K562 (cell line): Measurements from ENCODE around the gene CIAO3. TPM values are rescaled to one million over a fixed set of nuclear protein-coding genes. Genes with fewer than 3 reads are reported as not detected.
A peak's percentile ranks its signal among the peaks of the same experiment; 100 is the strongest.

Experiments used
- CTBP1 ChIP-seq: fragments of 450-650 bp; IDR thresholded peaks from 2 replicates; pipeline ENCODE4 v1.6.1; 2016; ENCODE audit warnings: borderline replicate concordance
- E2F5 ChIP-seq: sonication (generic); formaldehyde crosslinking; IDR thresholded peaks from 2 replicates; pipeline ENCODE4 v1.8.0; 2022; ENCODE audit warnings: mild to moderate bottlenecking, missing genetic modification reagents
- ETV5 ChIP-seq: sonication (generic); formaldehyde crosslinking; IDR thresholded peaks from 2 replicates; pipeline ENCODE4 v1.4.0; 2020; ENCODE audit warnings: low read depth, mild to moderate bottlenecking, missing genetic modification reagents
- GABPB1 ChIP-seq: sonication (generic); formaldehyde crosslinking; IDR thresholded peaks from 2 replicates; pipeline ENCODE4 v1.8.0; 2022; ENCODE audit warnings: mild to moderate bottlenecking, missing genetic modification reagents
- MXD1 ChIP-seq: fragments of 250-450 bp; sonication (Bioruptor Pico); IDR thresholded peaks from 2 replicates; pipeline ENCODE4 v1.8.0; 2021; ENCODE audit warnings: borderline replicate concordance, mild to moderate bottlenecking, moderate library complexity; ENCODE audit not compliant: poor library complexity, severe bottlenecking
- POLR2G ChIP-seq: fragments of 200-400 bp; formaldehyde crosslinking; IDR thresholded peaks from 2 replicates; pipeline ENCODE4 v1.6.1; 2017; ENCODE audit warnings: low read depth, mild to moderate bottlenecking, antibody characterized with exemption, low read length, moderate library complexity
- RERE ChIP-seq: sonication (generic); formaldehyde crosslinking; IDR thresholded peaks from 2 replicates; pipeline ENCODE4 v1.8.0; 2023; ENCODE audit warnings: missing genetic modification reagents, mild to moderate bottlenecking, borderline replicate concordance
- RFX7 ChIP-seq: fragments of 250-450 bp; sonication (Bioruptor Pico); IDR thresholded peaks from 2 replicates; pipeline ENCODE4 v1.5.1; 2021; ENCODE audit warnings: mild to moderate bottlenecking
- SIX5 ChIP-seq, 2 experiments: IDR thresholded peaks; 2 replicates each; pipeline ENCODE4 v1.6.1; 2011; ENCODE audit warnings: low read length in 2 of 2, borderline replicate concordance in 1 of 2, low read depth in 1 of 2, mild to moderate bottlenecking in 1 of 2, moderate library complexity in 1 of 2; ENCODE audit not compliant: insufficient read depth in 1 of 2
- ZNF282 ChIP-seq: sonication (generic); formaldehyde crosslinking; IDR thresholded peaks from 2 replicates; pipeline ENCODE4 v1.8.1; 2023; ENCODE audit warnings: missing genetic modification reagents
- ZNF696 ChIP-seq: fragments of 250-450 bp; sonication (Bioruptor Pico); conservative IDR thresholded peaks from 2 replicates; pipeline ENCODE4 v1.4.0; 2020; ENCODE audit warnings: mild to moderate bottlenecking, moderate library complexity
- polyA plus RNA-seq, 8 experiments: library from polyadenylated mRNA; depleted of rRNA in 4 of 8; stranded (reverse) in 5 of 8; unstranded in 3 of 8; fragments of >200 nt; fragmentation: Nextera tagmentation in 2 of 8; fragmentation: Illumina TruSeq in 1 of 8; extraction: Ambion mirVana in 2 of 8; extraction: Trizol in 1 of 8; gene quantifications; 2 replicates each; pipeline versions ENCODE4 v1.2.1 to v1.2.3, GENCODE V29; 2011 to 2014; ENCODE audit warnings: inconsistent platforms in 1 of 8, missing spikeins in 1 of 8
- total RNA-seq, 7 experiments: library from RNA; depleted of rRNA in 6 of 7; stranded (reverse); fragments of >200 nt in 6 of 7; fragmentation: Illumina TruSeq in 2 of 7; extraction: Trizol in 2 of 7; gene quantifications; 2 replicates each; pipeline versions ENCODE4 v1.2.1 to v1.2.3, GENCODE V29; 2011 to 2021; ENCODE audit warnings: low replicate concordance in 1 of 7
- TF ChIP-seq, protein P1 (sequence below), 3 experiments: fragments of 200-800 bp in 1 of 3; fragments of 250-450 bp in 1 of 3; fragments of 450-650 bp in 1 of 3; sonication (Bioruptor Pico) in 1 of 3; sonication (Bioruptor generic) in 1 of 3; formaldehyde crosslinking in 1 of 3; IDR thresholded peaks; 2 replicates each; pipeline versions ENCODE4 v1.6.1 to v1.8.0; 2016 to 2022; ENCODE audit warnings: mild to moderate bottlenecking in 2 of 3, missing genetic modification characterization in 2 of 3, missing compliant biosample characterization in 1 of 3, moderate library complexity in 1 of 3
- TF ChIP-seq, protein P2 (sequence below): fragments of 450-650 bp; formaldehyde crosslinking; IDR thresholded peaks from 2 replicates; pipeline ENCODE4 v1.4.0; 2022; ENCODE audit warnings: missing genetic modification characterization

The CIAO3 gene
- total and polyA plus RNA-seq, 9 of the 15 experiments (the other 6 are each of a cell fraction or from before 2014, with no cell fraction given), result 2.2 to 35.6 (median 18.7) TPM

DNA sequence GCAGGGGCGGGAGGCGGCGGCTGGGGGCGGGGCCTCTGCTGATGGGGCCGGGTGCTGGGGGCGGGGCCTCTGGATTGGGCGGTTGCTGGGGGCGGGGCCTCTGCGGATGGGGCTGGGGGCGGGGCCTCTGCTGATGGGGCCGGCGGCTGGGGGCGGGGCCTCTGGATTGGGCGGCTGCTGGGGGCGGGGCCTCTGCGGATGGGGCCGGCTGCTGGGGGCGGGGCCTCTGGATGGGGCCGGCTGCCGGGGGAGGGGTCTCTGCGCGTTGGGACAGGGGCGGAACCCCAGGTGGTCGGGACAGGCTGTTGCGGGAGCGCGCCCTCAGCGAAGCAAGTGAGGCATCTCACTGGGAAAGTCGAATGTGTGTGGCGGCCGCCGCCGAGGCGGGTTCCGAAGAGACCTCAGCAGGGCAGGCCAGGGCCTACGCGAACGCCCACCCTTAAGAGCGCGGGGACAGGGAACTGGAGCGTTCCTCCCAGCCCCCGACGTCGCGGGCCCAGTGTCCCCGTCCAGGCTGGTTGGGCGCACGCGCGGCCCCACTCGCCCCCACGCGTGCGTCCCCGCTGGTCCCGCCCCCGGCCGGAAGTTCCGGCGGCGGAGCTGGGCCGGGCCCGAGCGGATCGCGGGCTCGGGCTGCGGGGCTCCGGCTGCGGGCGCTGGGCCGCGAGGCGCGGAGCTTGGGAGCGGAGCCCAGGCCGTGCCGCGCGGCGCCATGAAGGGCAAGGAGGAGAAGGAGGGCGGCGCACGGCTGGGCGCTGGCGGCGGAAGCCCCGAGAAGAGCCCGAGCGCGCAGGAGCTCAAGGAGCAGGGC is 60.8 kb downstream of the CIAO3 start, which contains the start of gene STUB1 (continued):
- TF ChIP-seq, protein P1, sequence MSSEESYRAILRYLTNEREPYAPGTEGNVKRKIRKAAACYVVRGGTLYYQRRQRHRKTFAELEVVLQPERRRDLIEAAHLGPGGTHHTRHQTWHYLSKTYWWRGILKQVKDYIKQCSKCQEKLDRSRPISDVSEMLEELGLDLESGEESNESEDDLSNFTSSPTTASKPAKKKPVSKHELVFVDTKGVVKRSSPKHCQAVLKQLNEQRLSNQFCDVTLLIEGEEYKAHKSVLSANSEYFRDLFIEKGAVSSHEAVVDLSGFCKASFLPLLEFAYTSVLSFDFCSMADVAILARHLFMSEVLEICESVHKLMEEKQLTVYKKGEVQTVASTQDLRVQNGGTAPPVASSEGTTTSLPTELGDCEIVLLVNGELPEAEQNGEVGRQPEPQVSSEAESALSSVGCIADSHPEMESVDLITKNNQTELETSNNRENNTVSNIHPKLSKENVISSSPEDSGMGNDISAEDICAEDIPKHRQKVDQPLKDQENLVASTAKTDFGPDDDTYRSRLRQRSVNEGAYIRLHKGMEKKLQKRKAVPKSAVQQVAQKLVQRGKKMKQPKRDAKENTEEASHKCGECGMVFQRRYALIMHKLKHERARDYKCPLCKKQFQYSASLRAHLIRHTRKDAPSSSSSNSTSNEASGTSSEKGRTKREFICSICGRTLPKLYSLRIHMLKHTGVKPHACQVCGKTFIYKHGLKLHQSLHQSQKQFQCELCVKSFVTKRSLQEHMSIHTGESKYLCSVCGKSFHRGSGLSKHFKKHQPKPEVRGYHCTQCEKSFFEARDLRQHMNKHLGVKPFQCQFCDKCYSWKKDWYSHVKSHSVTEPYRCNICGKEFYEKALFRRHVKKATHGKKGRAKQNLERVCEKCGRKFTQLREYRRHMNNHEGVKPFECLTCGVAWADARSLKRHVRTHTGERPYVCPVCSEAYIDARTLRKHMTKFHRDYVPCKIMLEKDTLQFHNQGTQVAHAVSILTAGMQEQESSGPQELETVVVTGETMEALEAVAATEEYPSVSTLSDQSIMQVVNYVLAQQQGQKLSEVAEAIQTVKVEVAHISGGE (CRISPR knock-in tag; IDR thresholded peaks at IDR 0.05), result peak; percentile 59 to 93 (median 66); a peak in 5 of 6 replicates
- TF ChIP-seq E2F5 (CRISPR knock-in tag), result no peak
- peak; percentile 68 for TF ChIP-seq GABPB1 (CRISPR knock-in tag)
- TF ChIP-seq ZNF696 (CRISPR knock-in tag), result no peak
- TF ChIP-seq, protein P2, sequence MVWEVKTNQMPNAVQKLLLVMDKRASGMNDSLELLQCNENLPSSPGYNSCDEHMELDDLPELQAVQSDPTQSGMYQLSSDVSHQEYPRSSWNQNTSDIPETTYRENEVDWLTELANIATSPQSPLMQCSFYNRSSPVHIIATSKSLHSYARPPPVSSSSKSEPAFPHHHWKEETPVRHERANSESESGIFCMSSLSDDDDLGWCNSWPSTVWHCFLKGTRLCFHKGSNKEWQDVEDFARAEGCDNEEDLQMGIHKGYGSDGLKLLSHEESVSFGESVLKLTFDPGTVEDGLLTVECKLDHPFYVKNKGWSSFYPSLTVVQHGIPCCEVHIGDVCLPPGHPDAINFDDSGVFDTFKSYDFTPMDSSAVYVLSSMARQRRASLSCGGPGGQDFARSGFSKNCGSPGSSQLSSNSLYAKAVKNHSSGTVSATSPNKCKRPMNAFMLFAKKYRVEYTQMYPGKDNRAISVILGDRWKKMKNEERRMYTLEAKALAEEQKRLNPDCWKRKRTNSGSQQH, result no peak
- no peak for TF ChIP-seq ZNF282 (CRISPR knock-in tag)
- no peak for TF ChIP-seq RERE
- TF ChIP-seq MXD1 (CRISPR knock-in tag), result peak; percentile 16
- peak; percentile 83 for TF ChIP-seq POLR2G
- TF ChIP-seq CTBP1, result peak; percentile 73
- no peak for TF ChIP-seq SIX5 (IDR thresholded peaks at IDR 0.05; ENCODE audit: borderline replicate concordance in 1 of 2, insufficient read depth in 1 of 2, low read depth in 1 of 2, low read length in 2 of 2)
- no peak for TF ChIP-seq RFX7
- peak; percentile 42; the same call in 1 of the 2 replicates for TF ChIP-seq ETV5 (CRISPR knock-in tag)
